ENCODE data around the gene TRMT1.
"Not testable (repeated sequence)": the region's sequence is repeated elsewhere in the genome, so short reads cannot be mapped to it uniquely, and the experiment has no call there.

The TRMT1 gene

DNA sequence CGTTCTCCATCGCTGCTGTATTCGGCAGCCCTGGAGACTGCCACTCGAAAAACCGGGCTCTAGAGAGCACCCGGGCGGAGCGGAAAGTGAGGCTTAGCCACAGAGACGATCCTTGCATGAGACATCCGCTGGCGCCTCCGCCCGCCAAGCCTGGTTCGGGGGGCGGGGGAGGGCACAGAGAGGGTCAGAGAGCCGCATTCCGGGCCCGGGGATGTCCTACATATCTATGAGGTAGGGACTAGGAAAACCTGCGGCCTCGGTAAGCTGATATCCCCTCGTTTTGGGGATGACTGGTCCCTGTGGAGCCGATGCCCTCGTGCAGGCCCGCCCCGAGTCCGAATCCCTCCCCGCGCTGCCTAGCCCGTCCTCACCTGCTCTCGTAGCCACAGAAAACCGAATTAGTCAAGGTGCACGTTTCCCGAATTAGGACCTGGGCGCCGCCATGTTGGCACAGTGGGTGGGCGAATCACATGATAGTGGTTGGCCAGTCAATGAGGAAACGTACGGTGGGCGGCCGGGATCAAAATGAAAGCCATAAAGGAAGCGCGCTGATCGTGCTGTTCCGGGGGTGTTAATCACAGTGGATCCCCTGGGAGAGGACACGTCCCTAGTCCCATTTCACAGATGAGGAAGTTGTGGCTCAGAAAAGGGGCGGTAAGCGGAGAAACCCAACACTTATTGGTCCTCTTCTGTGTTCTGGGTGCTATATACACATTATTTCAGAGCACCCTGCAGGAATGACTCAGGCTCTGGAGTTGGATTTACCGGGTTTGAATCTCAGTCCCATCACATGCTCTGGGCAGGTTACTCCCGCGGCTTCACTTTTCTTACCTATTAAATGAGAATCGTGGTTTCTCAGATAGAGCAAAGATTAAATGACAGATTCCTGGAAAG, at the start of gene TRMT1:
TRMT1 (minus strand) TSS at position 459 of the 894 bp plus-strand sequence; CDS start at position 118, 341 bp downstream.
- peaks cover 52% of the 10 kb centered on the region for H3K4me1 Mint-ChIP-seq
- H3K9me3 Mint-ChIP-seq, result no peaks in the 10 kb centered on the region
- peak within 1 kb of the TSS; percentile 99 for H3K27ac Mint-ChIP-seq
- peak within 1 kb of the TSS; percentile 96 for H3K4me3 Mint-ChIP-seq
- H3K36me3 Mint-ChIP-seq (ENCODE audit: low read depth), result no peaks in the 10 kb centered on the region
- TF ChIP-seq, protein P1, sequence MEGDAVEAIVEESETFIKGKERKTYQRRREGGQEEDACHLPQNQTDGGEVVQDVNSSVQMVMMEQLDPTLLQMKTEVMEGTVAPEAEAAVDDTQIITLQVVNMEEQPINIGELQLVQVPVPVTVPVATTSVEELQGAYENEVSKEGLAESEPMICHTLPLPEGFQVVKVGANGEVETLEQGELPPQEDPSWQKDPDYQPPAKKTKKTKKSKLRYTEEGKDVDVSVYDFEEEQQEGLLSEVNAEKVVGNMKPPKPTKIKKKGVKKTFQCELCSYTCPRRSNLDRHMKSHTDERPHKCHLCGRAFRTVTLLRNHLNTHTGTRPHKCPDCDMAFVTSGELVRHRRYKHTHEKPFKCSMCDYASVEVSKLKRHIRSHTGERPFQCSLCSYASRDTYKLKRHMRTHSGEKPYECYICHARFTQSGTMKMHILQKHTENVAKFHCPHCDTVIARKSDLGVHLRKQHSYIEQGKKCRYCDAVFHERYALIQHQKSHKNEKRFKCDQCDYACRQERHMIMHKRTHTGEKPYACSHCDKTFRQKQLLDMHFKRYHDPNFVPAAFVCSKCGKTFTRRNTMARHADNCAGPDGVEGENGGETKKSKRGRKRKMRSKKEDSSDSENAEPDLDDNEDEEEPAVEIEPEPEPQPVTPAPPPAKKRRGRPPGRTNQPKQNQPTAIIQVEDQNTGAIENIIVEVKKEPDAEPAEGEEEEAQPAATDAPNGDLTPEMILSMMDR (IDR thresholded peaks at IDR 0.05), result no peak
- peak; percentile 87 for DNase-seq
- no peaks in the 10 kb centered on the region for H3K27me3 Mint-ChIP-seq (ENCODE audit: low read depth, poor library complexity)

DNA sequence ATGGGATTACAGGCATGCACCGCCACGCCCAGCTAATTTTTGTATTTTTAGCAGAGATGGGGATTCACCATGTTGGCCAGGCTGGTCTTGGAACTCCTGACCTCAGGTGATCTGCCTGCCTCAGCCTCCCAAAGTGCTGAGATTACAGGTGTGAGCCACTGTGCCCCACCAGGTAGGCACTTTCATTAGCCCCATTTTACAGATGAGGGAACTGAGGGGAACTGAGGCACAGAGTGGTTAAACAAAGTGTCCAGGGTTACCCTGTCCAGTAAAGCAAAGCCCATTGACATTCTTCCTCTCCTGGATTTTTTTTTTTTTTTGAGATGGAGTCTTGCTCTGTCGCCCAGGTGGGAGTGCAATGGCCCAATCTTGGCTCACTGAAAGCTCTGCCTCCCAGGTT, 49.6 kb upstream of the TRMT1 start:
- H3K4me3 Mint-ChIP-seq; H3K27me3 Mint-ChIP-seq (ENCODE audit: low read depth, poor library complexity); DNase-seq; H3K9me3 Mint-ChIP-seq; H3K36me3 Mint-ChIP-seq (ENCODE audit: low read depth): not testable (repeated sequence)
- Mint-ChIP-seq H3K27ac (peak overlapping the region; percentile 99), H3K4me1 (peaks cover 72% of the 10 kb centered on the region)

DNA sequence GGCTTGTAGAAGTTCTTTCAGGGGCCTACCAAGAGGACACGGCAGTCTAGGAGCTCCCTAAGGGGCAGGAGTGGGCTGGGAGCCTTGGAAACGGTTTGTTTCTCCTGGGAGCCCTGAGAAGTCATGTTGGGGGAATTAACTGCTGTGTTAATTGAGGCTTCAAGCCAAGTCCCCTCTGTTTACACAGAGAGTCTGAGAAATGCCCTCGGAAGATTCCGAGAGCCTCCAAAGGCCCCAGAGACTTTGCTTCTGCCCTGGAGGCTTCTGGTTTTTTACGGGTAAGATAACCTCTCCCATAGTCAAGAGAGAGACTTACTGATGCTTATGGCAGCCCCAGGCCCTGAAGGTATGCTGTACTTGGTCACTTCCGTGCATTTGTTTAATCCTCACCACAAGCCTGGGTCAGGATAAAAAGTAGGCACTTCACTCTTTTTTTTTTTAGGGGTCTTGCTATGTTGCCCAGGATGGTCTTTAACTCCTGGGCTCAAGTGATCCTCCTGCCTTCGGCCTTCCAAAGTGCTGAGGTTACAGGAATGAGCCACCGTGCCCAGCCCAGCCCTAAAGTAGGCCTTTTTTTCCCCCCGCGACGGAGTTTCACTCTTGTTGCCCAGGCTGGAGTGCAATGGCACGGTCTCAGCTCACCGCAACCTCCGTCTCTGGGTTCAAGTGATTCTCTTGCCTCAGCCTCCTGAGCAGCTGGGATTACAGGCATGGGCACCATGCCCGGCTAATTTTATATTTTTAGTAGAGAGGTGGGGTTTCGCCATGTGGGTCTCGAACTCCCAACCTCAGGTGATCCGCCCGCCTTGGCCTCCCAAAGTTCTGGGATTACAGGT, 48.8 kb upstream of the TRMT1 start:
- Mint-ChIP-seq H3K27me3 (ENCODE audit: low read depth, poor library complexity) (peaks cover 5% of the 10 kb centered on the region), H3K36me3 (ENCODE audit: low read depth) (no peaks in the 10 kb centered on the region), H3K4me1 (peaks cover 68% of the 10 kb centered on the region), H3K27ac (peak overlapping the region; percentile 99), H3K4me3 (no peak overlapping the region), H3K9me3 (no peaks in the 10 kb centered on the region)
- TF ChIP-seq, protein P1 (IDR thresholded peaks at IDR 0.05), result no peak
- DNase-seq, result no peak

DNA sequence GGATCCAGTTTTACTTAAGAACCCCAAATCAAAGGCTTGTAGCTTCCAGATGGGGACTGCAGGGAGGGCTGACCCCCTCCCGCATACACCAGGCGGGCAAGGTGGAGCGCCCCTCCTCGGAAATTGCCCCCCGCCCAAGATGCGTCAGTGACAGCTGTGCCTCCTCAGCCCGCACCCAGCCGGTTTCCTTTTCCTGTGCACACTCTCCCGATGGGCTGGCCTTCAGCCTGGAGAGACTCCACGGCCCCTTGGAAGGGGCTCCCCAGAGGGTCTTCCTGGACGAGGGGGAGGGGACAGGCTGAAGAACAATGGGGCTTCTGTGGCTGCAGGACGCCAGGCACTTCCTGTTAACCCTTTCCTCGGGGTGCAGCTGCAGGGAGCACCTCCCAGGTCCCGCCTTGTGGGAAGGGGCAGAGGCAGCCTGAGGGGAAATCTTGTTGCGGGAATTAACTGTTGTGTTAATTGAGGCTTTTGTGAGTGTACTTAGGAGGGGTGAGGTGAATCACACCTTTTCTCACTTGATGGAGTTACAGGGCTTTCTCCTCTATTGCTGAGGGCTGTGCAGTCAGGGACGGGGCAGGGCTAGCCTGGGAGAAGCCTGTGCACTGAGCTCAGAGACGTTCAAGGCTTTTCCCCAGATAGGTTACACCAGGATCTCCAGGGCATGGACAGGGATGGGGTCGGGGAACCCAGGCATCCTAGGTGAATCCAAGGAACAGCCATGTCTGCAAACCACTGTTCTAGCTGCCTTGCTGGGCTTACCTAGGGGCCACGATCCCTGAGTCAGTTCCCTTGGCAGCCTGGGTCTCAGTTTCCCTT, 48.0 kb upstream of the TRMT1 start:
- no peaks in the 10 kb centered on the region for H3K36me3 Mint-ChIP-seq (ENCODE audit: low read depth)
- DNase-seq, result peak; percentile 82
- peak overlapping the region; percentile 74 for H3K4me3 Mint-ChIP-seq
- no peaks in the 10 kb centered on the region for H3K9me3 Mint-ChIP-seq
- H3K27ac Mint-ChIP-seq, result peak overlapping the region; percentile 99
- TF ChIP-seq, protein P1 (IDR thresholded peaks at IDR 0.05), result no peak
- peaks cover 66% of the 10 kb centered on the region for H3K4me1 Mint-ChIP-seq
- peaks cover 5% of the 10 kb centered on the region for H3K27me3 Mint-ChIP-seq (ENCODE audit: low read depth, poor library complexity)

DNA sequence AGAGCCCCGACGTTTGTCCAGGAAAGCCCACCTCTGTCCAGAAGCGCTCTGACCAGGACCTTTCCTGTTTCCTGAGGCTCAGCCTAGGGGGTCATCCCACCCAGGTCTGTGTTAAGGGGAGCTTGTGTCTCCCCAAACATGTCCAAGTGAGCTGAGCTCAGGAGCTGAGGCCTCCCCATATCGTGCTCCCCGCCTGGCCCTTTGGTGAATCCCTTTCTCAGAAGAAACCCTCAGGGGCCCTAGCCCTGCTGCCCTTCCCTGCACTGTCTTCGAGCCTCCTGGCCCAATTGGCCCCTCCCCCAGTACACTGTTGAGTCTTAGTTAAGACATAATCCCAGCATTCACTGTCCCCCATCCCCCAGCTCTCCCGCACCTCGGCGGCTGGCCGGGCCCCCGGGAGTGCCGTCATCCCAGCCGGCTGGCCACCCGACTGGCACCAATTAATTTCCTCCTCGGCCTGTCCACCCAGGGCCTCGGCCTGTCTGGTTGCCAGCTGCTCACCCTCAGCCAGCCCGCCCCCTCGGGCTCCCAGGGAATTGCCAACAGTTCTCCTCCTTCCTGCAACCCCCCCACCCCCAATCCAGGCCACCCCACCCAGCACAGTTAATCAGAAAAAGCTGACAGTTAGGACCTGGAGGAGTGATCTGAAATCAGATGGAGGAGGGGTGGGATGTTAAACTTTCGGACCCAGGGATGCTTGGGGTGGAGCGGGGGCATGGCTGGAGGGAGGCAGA, 47.2 kb upstream of the TRMT1 start:
- Mint-ChIP-seq H3K4me1 (peaks cover 58% of the 10 kb centered on the region), H3K27me3 (ENCODE audit: low read depth, poor library complexity) (peaks cover 5% of the 10 kb centered on the region), H3K9me3 (no peaks in the 10 kb centered on the region), H3K4me3 (peak overlapping the region; percentile 74), H3K27ac (peak overlapping the region; percentile 99), H3K36me3 (ENCODE audit: low read depth) (no peaks in the 10 kb centered on the region)
- peak; percentile 82 for DNase-seq
- TF ChIP-seq, protein P1 (IDR thresholded peaks at IDR 0.05), result no peak
